SKM-1 (cell line): Measurements from ENCODE around the gene F13A1.
A peak's percentile ranks its signal among the peaks of the same experiment; 100 is the strongest.

Experiments
- DNase-seq: peaks from one replicate; lab custom pipeline; 2025; ENCODE audit not compliant: unreplicated experiment; lab: John Stamatoyannopoulos, UW

F13A1 gene

GRCh38 chr6:6319952-6320811 lies at the start of gene F13A1:
F13A1 (minus strand) TSS chr6:6320662; CDS start chr6:6318664, 1,998 bp downstream.
- no peak for DNase-seq

- no peak for DNase-seq
These were observed 48.2 kb upstream of the F13A1 start for GRCh38 chr6:6368684-6369052.

GRCh38 chr6:6368040-6368683 lies 47.7 kb upstream of the F13A1 start:
- DNase-seq = no peak

- no peak for DNase-seq
These were observed 46.3 kb upstream of the F13A1 start for GRCh38 chr6:6366803-6367202.

- DNase-seq = no peak
These were observed 44.8 kb upstream of the F13A1 start for GRCh38 chr6:6365242-6365641.

GRCh38 chr6:6362056-6362840 lies 41.8 kb upstream of the F13A1 start:
- no peak for DNase-seq

- no peak for DNase-seq
These were observed 37.1 kb upstream of the F13A1 start for GRCh38 chr6:6357530-6357929.

GRCh38 chr6:6357032-6357431 lies 36.6 kb upstream of the F13A1 start:
- no peak for DNase-seq

GRCh38 chr6:6352772-6353171 lies 32.3 kb upstream of the F13A1 start:
- no peak for DNase-seq

- no peak for DNase-seq
These were observed 31.1 kb upstream of the F13A1 start for GRCh38 chr6:6351511-6352025.

- DNase-seq = no peak
These were observed 30.2 kb upstream of the F13A1 start for GRCh38 chr6:6350696-6351095.

GRCh38 chr6:6348256-6348655 lies 27.8 kb upstream of the F13A1 start:
- peak; percentile 32 for DNase-seq

- DNase-seq = no peak
These were observed 26.1 kb upstream of the F13A1 start for GRCh38 chr6:6346427-6347023.

- no peak for DNase-seq
These were observed 13.0 kb upstream of the F13A1 start for GRCh38 chr6:6333501-6333900.

- no peak for DNase-seq
These were observed 12.4 kb upstream of the F13A1 start for GRCh38 chr6:6332811-6333244.

GRCh38 chr6:6331946-6332601 lies 11.6 kb upstream of the F13A1 start:
- DNase-seq = peak; percentile 33

- DNase-seq = no peak
These were observed 10.9 kb upstream of the F13A1 start for GRCh38 chr6:6331393-6331792.

- DNase-seq = no peak
These were observed 9.9 kb upstream of the F13A1 start for GRCh38 chr6:6330407-6330806.

GRCh38 chr6:6328451-6328850 lies 8.0 kb upstream of the F13A1 start:
- DNase-seq = no peak

GRCh38 chr6:6323352-6323751 lies 2.9 kb upstream of the F13A1 start:
- no peak for DNase-seq

GRCh38 chr6:6320901-6321300 lies 439 bp upstream of the F13A1 start:
- DNase-seq = no peak
